ENCODE results near the gene TENM3. TPM values are rescaled to one million over a fixed set of nuclear protein-coding genes. Genes with fewer than 3 reads are reported as not detected.

TENM3 gene
- total and polyA plus RNA-seq, 10 of the 15 experiments (the other 5 are each of a cell fraction or from before 2014, with no cell fraction given) = 0.01 to 1.7 (median 0.08) TPM; not detected in 2

DNA sequence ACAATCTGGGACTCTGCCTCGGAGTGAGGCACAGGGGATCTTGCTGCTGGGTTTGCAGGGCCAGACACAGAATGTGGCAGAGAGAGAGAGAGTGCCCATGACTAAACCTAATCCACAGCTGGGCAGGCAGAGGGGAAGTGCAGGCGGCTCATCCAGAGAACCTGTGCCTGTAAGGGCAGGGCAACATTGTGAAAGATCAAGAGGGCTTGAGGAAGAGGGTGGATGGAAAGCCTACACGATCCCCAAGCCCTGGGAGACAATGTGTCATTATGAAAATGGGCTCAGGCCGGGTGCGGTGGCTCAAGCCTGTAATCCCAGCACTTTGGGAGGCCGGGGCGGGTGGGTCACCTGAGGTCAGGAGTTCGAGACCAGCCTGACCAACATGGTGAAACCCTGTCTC is 40.6 kb upstream of the TENM3 start:
- 35% methylated on average over 8 of the region's 8 CpGs for WGBS (ENCODE audit: insufficient coverage, insufficient replicate concordance, low lambda C conversion rate, missing lambda C conversion rate)
- TF ChIP-seq PAX5 (IDR thresholded peaks at IDR 0.05; ENCODE audit: borderline replicate concordance, low read depth, low read length) (no peak), BCL11A (IDR thresholded peaks at IDR 0.05; ENCODE audit: low read depth, low read length) (no peak), HDAC2 (IDR thresholded peaks at IDR 0.05) (no peak), LARP7 (IDR thresholded peaks at IDR 0.05) (no peak)
- TF ChIP-seq, protein P1, sequence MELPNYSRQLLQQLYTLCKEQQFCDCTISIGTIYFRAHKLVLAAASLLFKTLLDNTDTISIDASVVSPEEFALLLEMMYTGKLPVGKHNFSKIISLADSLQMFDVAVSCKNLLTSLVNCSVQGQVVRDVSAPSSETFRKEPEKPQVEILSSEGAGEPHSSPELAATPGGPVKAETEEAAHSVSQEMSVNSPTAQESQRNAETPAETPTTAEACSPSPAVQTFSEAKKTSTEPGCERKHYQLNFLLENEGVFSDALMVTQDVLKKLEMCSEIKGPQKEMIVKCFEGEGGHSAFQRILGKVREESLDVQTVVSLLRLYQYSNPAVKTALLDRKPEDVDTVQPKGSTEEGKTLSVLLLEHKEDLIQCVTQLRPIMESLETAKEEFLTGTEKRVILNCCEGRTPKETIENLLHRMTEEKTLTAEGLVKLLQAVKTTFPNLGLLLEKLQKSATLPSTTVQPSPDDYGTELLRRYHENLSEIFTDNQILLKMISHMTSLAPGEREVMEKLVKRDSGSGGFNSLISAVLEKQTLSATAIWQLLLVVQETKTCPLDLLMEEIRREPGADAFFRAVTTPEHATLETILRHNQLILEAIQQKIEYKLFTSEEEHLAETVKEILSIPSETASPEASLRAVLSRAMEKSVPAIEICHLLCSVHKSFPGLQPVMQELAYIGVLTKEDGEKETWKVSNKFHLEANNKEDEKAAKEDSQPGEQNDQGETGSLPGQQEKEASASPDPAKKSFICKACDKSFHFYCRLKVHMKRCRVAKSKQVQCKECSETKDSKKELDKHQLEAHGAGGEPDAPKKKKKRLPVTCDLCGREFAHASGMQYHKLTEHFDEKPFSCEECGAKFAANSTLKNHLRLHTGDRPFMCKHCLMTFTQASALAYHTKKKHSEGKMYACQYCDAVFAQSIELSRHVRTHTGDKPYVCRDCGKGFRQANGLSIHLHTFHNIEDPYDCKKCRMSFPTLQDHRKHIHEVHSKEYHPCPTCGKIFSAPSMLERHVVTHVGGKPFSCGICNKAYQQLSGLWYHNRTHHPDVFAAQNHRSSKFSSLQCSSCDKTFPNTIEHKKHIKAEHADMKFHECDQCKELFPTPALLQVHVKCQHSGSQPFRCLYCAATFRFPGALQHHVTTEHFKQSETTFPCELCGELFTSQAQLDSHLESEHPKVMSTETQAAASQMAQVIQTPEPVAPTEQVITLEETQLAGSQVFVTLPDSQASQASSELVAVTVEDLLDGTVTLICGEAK (IDR thresholded peaks at IDR 0.05; ENCODE audit: borderline replicate concordance) = no peak
- TF ChIP-seq, protein P2, sequence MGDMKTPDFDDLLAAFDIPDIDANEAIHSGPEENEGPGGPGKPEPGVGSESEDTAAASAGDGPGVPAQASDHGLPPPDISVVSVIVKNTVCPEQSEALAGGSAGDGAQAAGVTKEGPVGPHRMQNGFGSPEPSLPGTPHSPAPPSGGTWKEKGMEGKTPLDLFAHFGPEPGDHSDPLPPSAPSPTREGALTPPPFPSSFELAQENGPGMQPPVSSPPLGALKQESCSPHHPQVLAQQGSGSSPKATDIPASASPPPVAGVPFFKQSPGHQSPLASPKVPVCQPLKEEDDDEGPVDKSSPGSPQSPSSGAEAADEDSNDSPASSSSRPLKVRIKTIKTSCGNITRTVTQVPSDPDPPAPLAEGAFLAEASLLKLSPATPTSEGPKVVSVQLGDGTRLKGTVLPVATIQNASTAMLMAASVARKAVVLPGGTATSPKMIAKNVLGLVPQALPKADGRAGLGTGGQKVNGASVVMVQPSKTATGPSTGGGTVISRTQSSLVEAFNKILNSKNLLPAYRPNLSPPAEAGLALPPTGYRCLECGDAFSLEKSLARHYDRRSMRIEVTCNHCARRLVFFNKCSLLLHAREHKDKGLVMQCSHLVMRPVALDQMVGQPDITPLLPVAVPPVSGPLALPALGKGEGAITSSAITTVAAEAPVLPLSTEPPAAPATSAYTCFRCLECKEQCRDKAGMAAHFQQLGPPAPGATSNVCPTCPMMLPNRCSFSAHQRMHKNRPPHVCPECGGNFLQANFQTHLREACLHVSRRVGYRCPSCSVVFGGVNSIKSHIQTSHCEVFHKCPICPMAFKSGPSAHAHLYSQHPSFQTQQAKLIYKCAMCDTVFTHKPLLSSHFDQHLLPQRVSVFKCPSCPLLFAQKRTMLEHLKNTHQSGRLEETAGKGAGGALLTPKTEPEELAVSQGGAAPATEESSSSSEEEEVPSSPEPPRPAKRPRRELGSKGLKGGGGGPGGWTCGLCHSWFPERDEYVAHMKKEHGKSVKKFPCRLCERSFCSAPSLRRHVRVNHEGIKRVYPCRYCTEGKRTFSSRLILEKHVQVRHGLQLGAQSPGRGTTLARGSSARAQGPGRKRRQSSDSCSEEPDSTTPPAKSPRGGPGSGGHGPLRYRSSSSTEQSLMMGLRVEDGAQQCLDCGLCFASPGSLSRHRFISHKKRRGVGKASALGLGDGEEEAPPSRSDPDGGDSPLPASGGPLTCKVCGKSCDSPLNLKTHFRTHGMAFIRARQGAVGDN (IDR thresholded peaks at IDR 0.05) = no peak
- no peak overlapping the region for H3K27ac ChIP-seq (ENCODE audit: control insufficient read depth, insufficient read depth)
- H3K79me2 ChIP-seq (ENCODE audit: control insufficient read depth, insufficient read depth, low read length) = no peaks in the 10 kb centered on the region
- in situ Hi-C loops (cut with MboI) = no loop called here
- H3K4me2 ChIP-seq (ENCODE audit: control insufficient read depth, insufficient read depth) = no peak overlapping the region
- intact Hi-C loops (cut with micrococcal nuclease; ENCODE audit: unreplicated experiment) = no loop called here
- SMC1A ChIA-PET (ENCODE audit: uncharacterized antibody, unreplicated experiment) = no interaction called here
- H3K27me3 ChIP-seq (replicated peaks in 1 of 2; ENCODE audit: control insufficient read depth in 2 of 2, insufficient read depth in 2 of 2, low read length in 1 of 2) = no peaks in the 10 kb centered on the region
- DNase-seq (ENCODE audit: low read depth, low spot score) = no peak
- no peak for ATAC-seq
- no peaks in the 10 kb centered on the region for H4K20me1 ChIP-seq (ENCODE audit: control insufficient read depth, insufficient read depth)
- H3K9ac ChIP-seq (ENCODE audit: control insufficient read depth, insufficient read depth, low read length) = no peak overlapping the region
- no peak overlapping the region for H2AFZ ChIP-seq (ENCODE audit: control insufficient read depth, low read depth, low read length)
- POLR2A ChIA-PET = no interaction called here
- CTCF ChIA-PET = no interaction called here
- no peaks in the 10 kb centered on the region for H3K4me1 ChIP-seq (ENCODE audit: control insufficient read depth, insufficient read depth, low read length)
- no peak for FAIRE-seq
- RAD21 ChIA-PET (ENCODE audit: unreplicated experiment) = no interaction called here
- no peak overlapping the region for H3K4me3 ChIP-seq
- BruUV-seq (replicated peaks) = no TSS peak
- no peaks in the 10 kb centered on the region for H3K36me3 ChIP-seq (ENCODE audit: control insufficient read depth in 2 of 2, insufficient read depth in 2 of 2, low read length in 1 of 2)
- no peaks in the 10 kb centered on the region; the same call in 2 of the 3 replicates for H3K9me3 ChIP-seq (replicated peaks; ENCODE audit: control insufficient read depth, insufficient read depth, low read length)

Data from GM12878 (cell line).